ENCODE data around the gene STXBP1.
"Not testable (repeated sequence)": the region's sequence is repeated elsewhere in the genome, so short reads cannot be mapped to it uniquely, and the experiment has no call there.

STXBP1 gene

DNA sequence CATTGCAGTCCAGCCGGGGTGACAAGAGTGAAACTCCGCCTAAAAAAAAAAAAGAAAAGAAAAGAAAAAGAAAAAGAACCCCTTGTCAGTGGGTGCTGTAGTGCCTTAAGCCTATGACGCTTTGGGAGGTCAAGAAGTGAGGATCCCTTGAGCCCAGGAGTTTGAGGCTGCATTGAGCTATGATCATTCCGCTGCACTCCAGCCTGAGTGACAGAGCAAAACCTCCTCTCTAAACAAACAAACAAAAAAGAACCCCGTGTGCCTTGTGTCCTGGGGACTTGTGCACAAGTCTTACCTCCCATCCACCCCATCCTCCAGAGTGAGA, 33.5 kb upstream of the STXBP1 start:
- DNase-seq (ENCODE audit: low spot score) = no peak

DNA sequence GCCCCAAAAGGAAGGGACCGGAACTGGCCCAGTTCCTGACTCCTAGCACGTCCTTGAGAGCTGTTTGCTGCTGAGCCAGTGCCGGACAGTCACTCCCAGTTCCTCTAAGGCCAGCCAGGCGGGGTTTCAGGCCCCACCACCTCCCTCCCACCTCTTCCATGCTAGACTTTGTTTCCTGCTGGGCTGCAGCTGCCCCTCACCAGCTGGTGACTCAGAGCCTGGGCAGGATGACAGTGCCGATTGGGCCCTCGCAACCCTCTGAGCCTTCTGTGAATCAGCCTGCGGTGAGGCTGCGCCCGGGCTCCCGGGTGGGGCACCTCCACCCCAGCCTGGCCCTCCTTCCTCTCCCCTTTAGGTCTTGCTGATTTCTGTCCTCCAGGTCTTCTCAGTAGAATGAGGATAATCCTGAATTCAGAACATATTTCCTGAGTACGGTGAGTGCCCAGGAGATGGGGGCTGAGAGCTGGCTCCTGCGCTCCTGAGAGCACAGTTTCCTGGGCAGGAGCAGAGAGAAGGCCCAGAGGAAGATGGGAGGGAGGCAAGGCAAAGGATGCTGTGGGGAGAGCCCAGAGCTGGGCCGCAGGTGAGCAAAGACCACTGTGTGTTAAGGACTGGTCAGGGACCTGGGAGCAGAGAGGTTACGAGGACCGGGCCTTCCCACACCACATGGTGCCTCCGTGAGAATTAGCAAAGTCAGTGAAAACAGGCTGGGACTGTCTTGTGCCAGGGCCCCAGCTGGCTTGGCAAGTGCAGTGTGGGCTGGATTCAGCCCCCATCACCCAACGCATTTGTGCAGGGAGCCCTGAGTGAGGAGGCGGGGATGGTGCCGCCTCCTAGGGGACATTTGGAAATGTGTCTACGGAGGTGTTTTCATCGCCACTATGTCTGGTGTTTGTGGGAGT, 32.9 kb upstream of the STXBP1 start:
- DNase-seq (ENCODE audit: low spot score) = peak; percentile 88

DNA sequence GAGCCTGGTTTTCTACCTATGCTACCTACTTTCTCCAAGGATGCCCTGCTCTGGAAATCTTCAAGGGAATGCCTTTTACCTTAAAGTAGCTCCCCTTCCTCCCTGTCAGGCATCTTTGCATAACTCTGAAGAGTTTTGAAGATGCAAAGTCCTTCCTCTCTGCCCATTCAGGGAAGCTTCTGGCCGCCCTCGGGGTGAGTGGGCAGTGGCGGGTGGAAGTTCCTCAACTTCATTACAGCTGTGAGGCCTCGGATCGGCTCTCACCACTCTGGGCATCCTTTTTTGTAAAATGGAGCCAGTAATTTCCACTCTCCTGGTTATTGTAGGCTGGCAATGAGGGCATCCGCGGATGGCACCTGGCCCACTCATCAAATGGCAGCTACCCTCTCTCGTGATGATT, 31.7 kb upstream of the STXBP1 start:
- DNase-seq (ENCODE audit: low spot score) = no peak

DNA sequence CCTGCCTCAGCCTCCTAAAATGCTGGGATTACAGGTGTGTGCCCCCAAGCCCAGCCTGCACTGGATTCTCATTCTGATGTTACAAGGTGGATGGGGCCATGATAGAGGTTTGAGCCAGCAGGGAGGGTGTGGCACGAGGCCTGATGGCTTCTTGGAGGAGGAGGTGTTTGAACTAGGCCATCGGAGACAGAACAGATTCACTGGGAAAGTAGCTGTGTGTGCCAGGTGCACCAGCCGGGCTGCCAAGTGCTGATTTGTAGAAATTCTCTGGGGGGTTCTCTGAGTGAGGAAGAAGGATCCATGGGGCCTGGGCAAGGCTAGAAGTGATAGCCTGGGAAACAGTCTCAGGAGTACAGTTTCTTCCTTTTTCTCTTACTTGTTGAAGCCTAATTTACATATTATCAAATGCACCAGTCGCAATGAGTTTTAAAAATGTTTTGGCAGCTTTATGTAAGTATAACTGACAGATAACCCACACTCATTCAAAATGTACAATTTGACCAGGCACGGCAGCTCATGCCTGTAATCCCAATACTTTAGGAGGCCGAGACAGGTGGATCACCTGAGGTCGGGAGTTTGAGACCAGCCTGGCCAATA, 31.1 kb upstream of the STXBP1 start:
- DNase-seq (ENCODE audit: low spot score) = no peak

DNA sequence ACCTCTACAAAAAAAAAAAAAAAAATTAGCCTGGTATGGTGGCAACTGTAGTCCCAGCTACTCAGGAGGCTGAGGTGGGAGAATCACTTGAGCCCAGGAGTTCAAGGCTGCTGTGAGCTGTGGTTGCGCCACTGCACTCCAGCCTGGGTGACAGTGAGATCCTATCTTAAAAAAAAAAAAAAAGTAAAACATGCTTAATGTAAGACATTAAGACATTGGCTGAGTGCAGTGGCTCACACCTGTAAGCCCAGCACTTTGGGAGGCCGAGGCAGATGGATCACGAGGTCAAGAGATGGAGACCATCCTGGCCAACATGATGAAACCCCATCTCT, 27.6 kb upstream of the STXBP1 start:
- not testable (repeated sequence) for DNase-seq (ENCODE audit: low spot score)

DNA sequence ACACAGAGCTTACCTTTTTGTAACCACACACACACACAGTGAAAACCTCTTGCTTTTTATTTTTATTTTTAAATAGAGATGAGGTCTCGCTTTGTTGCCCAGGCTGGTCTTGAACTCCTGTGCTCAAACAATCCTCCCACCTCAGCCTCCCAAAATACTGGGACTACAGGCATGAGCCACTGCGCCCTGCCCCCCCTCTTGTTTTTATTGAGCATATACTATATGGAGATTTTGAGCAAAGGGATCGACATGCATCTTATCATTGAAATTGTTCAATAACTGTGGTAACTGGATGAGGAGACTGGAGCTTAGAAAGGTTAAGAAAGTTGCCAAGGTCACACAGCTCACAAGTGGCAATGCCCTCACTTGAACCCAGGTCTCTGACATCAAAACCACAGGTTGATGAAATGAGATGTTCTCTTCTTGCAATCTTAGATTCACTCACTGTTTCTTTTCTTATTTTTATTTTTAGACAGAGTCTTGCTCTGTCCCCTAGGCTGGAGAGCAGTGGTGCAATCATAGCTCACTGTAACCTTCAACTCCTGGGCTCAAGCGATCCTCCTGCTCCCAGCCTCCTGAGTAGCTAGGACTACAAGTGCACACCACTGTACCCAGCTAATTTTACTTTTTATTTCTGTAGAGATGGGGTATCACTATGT, 26.8 kb upstream of the STXBP1 start:
- DNase-seq (ENCODE audit: low spot score) = no peak

DNA sequence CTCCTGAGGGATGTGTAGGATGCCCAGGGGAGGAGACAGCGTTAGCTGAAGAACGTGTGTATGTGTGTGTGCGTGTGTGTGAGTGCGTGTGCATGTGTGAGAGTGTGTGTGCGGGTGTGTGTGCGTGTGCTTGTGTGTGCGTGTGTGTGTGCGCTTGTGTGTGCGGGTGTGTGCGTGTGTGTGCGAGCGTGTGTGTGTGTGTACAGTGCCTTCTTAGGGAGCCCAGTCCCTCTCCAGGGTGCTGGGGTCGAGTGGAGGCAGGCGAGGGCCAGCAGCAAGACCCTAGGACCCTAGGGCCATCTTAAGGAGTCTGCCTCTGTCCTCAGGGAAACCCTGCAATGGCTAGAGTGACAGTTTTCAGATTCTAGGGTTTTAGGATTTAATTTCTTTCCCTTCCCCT, 26.0 kb upstream of the STXBP1 start:
- no peak for DNase-seq (ENCODE audit: low spot score)

DNA sequence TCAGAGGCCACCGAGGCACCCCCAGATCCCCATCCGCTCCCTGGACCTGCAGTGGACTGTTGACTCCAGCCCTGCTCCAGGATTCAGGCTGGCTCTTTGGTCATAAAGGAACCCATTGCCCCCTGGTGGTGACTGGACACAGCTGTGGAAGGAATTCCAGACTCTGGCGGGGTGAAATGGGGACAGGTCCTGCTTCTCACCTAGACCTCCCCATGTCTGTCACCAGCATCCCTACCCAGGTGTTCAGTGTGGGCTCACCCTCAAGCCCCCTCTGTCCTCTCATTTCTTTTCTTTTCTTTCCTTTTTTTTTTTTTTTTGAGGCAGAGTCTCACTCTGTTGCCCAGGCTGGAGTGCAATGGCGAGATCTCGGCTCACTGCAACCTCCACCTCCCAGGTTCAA, 25.5 kb upstream of the STXBP1 start:
- peak; percentile 85 for DNase-seq (ENCODE audit: low spot score)

DNA sequence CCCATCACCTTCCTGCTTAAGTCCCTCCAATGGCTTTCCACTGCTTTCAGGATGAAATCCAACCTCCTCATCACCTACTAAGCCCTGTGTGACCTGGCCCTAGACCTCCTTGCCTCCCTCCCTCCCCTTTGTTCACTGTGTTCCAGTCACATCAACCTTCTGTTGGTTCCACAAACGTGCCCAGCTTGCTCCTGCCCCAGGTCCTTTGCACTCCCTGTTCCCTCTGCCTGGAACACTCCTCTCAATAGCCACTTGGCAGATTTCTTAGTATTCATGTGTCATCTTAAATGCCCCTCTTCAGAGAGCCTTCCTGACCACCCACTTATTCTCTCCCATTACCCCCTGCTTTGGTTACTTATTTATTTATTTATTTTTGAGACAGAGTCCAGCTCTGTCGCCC, 24.1 kb upstream of the STXBP1 start:
- DNase-seq (ENCODE audit: low spot score) = no peak

DNA sequence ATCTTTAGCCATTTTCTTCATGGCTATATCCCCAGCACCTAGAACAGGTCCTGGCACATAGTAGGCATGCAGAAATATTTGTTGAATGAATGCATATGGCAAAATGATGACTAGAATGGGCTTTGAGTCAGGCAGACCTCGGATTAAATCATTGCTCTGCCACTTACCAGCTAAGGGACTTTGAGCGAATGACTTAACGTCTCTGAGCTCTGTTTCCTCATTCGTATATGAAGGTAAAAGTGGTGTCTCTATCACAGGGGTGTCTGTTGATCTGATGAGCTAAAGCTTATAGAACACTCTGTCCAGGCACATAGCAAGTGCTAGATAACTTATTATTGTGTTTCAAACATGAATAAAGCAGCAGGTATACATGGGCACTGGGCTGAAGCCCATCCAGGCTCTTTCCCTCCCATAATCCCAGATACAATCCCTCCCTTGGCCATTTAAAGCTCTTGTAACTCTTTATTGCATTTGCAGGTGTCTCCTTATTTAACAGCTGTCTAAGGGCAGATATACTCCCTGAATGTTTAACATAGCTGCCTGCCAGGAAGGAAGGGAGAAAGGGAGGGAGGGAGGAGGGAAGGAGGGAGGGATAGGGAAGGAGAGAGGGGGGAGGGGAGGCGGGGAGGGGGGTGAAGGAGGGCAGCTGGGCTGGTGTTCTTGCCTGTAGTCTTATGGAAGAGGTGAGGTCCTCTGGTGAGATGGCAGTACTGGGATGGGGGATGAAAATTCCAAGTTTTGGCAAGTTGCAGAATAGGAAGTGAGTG, 23.2 kb upstream of the STXBP1 start:
- DNase-seq (ENCODE audit: low spot score) = no peak

DNA sequence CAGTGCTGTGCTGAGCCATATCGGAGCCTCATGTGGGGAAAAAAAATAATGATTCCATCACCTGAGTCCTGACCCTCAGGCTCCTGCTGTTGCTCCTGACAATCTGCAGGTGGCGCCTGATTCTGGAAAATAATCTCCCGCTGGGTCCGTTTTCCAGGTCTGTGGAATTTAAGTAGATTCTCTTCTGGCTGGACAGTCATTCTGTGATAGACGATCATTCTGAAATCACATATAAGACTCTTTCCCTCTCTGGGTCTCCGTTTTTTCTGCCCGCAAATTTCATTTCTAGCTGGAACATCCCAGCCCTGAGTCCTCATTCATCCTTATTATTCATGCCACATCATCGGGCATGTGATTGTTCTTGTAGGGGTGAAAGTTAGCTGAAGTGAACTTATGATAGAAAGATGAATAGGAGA, 22.1 kb upstream of the STXBP1 start:
- DNase-seq (ENCODE audit: low spot score) = peak; percentile 78

DNA sequence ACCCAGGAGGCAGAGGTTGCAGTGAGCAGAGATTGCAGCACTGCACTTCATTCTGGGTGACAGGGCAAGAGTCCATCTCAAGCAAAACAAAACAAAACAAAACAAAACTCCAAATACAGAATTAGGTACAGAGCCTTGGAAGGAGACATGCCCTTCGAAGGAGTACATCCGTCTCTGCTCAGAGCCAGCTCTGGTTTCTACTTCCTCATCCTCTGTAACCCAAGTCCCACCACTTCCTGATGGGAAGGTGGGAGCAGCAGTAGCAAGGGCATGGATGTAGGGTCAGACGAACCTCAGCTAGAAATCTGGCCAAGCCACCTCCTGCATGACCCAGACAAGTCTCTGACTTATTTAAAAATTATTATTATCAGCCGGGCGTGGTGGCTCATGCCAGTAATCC, 16.5 kb upstream of the STXBP1 start:
- no peak for DNase-seq (ENCODE audit: low spot score)

DNA sequence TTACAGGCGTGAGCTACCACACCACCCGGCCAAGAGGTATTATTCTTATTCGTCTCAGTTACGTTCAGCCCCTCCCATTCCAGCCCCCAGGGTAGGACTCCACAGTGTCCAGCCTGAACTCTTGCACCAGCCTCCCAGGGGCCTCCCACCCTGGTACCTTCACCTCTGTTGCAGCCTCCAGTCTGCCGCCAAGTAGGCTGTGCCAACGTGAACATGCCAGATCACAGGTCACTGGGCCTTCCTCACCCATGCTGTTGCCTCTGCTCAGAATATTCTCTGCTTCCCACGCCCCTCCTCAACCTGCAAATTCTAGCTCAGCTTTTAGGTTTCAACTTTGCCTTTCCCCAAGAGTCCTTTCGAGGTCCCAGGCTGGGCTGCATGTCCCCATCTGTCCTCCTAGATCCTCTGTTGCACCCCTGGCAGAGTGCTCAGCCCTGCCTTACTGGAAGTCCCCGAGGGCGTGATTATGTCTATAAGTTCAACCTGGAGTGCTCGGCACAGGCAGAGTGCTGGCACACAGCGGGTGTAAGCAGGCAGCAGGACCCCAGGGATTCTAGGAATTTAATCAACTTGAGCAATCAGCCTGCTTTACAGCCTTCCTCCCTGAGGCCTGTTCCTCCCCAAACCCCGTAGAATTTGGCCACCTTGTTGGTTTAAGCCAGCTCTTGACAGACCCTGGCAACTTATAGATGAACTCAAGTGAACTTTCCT, 13.1 kb upstream of the STXBP1 start:
- DNase-seq (ENCODE audit: low spot score) = no peak

DNA sequence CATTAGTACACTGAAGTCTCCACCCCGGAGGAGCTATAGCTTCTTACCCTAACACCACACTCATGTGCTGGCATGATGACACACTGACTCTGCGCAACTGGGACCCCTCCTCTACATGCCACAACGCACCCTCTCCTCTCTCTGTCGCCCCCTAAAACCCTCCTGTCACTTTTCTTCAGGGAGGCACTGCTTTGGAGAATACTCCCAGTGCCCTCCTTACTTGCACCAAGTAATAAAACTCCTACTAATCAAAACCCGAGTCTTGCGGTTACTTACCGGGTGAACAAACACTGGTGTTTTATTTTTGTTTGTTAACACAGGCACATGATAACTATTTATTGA, 12.6 kb upstream of the STXBP1 start:
- DNase-seq (ENCODE audit: low spot score) = no peak

DNA sequence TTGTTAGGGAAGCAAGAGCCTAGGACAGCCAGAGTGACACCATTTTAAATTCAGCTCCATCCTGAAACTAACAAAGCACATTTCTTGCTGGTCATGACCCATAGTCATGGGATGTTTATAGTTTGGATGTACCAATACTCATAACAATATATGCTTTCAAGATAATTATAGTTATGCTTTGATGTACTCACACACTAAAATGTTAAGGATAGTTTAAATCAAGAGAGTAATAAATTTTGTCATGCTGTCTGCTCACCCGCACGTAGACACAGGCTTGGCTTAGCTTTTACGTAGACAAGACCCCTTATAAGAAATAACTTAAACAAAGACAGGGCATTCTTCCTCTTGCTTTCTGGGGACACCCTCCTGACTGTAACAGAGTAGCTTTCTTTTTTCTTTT, 8.9 kb upstream of the STXBP1 start:
- no peak for DNase-seq (ENCODE audit: low spot score)

DNA sequence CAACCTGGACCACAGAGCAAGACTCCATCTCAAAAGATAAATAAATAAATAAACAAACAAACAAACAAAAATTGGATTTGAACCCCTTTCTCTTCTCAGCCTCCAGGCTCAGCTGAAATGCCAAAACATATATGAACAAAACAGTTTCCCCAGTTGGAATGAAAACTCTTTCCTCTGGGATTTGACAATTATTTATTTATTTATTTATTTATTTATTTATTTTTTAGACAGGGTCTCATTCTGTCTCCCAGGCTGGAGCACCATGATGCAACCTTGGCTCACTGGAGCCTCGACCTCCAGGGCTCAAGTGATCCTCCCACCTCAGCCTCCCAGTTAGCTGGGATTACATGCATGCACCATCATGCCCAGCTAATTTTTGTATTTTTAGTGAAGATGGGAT, 6.0 kb upstream of the STXBP1 start:
- DNase-seq (ENCODE audit: low spot score) = no peak

DNA sequence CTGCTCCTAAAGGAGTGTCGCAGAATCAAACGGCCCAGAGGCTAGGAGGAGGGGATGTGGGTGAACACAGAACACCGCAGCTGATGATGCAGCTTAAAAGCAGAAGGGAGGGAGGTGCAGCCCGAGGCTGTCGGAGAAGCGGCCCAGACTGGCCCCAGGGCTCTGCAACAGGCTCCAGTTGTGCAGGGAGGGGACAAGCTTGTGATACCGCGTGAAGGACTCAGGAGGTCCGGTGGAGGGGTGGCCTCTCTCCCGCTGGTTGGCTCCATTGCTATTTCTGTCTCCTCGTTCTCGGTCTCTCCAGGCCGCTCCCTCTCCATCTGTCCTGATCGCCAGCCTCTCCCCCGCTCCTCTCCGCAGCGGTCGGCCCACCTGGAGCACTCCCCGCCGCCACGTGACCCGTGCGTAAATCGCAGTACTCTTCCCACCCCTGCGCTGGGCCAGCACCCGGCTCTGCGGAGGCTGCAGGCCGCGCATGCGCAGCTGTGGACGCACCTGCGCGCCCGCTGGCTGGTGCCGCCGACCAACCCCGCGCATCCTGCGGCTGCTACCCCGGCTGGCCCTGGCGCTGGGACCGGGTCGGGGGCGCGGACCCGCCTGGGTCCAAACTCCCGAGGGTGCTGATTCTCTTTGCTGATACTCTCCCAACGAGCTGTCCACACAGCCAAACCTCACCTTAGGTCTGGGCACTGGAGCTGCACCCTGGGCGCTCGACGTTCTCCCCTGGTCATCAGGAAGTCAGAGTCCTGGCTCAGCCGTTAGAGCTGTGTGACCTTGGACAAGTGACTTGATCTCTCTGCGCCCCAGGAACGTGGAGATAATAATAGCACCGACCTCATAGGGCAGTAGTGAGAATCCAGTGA, 3.7 kb upstream of the STXBP1 start:
- DNase-seq (ENCODE audit: low spot score) = peak; percentile 86

DNA sequence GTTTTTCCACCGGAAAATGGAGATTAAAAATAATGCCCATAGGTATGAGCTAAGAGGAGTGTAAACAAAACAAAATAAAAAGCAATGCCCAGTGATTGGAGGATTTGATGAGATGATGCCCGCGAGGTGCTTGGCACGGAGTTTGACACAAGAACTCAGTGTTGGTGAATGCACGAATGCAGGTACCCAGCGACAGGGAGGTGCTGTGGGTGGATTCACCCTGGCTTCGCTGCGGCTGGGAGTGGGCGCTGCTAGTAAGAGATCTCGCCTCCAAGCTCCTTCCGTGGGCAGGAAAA, 526 bp upstream of the STXBP1 start:
- DNase-seq (ENCODE audit: low spot score) = no peak

DNA sequence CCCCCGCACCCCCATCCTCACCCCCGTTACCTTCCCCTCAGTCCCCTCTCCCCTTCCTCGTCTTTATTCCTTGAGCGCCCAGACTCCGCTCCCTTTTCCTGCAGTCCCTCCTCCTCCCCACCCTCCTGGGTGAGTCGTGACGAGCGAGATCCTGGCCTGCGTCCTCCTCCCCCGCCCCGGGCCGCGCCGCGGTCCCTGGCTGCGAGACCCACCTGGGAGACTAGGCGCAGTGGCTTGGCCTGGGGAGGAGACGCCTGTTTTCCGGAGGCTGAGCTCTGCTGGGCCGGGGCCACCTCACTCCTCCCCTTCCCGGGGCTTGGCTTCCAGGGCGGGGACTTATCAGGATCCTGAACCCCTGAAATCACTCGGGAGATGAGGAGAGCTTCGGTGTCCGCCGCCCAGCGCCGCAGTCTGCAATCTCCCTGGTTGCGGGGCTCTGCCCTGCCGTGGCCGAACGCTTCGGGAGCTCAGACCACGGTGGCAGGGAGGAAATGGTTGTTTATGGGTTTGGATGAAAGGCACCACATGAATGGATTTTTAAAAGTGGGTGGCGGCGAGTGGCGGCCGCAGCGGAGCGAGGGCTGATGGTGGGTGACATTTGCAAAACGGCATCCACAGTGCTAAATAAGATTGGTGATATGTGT, 984 bp downstream of the STXBP1 start:
- peak; percentile 57 for DNase-seq (ENCODE audit: low spot score)

DNA sequence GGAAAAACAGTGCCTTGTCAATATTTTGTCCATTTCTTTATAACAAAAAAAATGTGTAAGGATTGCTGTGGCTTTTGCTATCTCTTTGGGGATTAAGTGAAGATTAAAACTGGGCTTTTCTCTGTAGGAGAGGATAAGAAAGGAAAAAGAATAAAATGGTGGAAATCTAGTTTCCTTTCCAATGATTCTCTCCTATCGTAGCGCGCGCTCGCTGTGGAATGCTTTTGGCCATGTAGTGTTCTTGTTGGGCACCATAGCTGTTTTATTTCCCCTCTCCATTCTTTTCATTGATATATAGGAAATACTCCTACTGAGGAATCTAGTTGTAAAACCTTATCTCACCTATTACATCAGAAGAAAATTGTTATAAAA, 1.5 kb downstream of the STXBP1 start:
- no peak for DNase-seq (ENCODE audit: low spot score)

DNA sequence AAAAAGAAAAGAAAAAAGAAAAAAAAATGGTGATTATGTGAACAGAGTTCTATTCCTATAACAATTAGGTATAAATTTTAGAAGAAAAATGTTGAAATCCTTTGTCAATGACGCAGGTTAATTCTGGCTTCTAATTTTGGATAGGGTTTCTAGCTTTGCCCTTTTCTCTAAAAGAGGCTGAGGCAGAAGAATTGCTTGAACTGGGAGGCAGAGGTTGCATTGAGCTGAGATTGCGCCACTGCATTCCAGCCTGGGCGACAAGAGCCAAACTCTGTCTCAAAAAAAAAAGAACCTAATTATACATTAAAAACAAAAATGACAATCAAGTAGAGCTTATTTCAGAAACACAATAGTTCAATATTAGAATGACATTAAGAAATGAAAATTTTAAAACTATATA, 2.9 kb downstream of the STXBP1 start:
- DNase-seq (ENCODE audit: low spot score) = no peak

All from Ammon's horn (tissue), 1 donor.